Stimulated activated naive CD8-positive, alpha-beta T cell treated with anti-CD3 and anti-CD28 coated beads, Interleukin-15, amount 100 ng/mL, for 72 hours (primary cell): ENCODE results near the gene TMEM174.

Experiments
- ATAC-seq: fragments of 150-1000 bp; cut with Tn5 transposase; 2 replicates; pipeline ENCODE4 v1.10.0; 2021; ENCODE audit warnings: mild to moderate bottlenecking, moderate library complexity
- DNase-seq, 2 donors: peaks; one replicate each; pipeline ENCODE4 v3.0.0; 2021 to 2022
- H3K27ac Mint-ChIP-seq, 2 donors: one replicate each; pipeline ENCODE4 v1.8.0; 2022; ENCODE audit warnings: mild to moderate bottlenecking in 2 of 2, mixed read lengths in 2 of 2, moderate library complexity in 2 of 2
- H3K27me3 Mint-ChIP-seq: one replicate; pipeline ENCODE4 v1.8.0; 2022; ENCODE audit warnings: mixed read lengths
- H3K4me1 Mint-ChIP-seq: one replicate; pipeline ENCODE4 v1.8.0; 2022; ENCODE audit warnings: mild to moderate bottlenecking, mixed read lengths
- H3K4me3 Mint-ChIP-seq, 2 donors: one replicate each; pipeline ENCODE4 v1.8.0; 2022; ENCODE audit warnings: mild to moderate bottlenecking in 2 of 2, mixed read lengths in 2 of 2, moderate library complexity in 1 of 2
- H3K9me3 Mint-ChIP-seq, 2 donors: one replicate each; pipeline ENCODE4 v1.8.0; 2022; ENCODE audit warnings: mixed read lengths in 2 of 2

Gene TMEM174

DNA sequence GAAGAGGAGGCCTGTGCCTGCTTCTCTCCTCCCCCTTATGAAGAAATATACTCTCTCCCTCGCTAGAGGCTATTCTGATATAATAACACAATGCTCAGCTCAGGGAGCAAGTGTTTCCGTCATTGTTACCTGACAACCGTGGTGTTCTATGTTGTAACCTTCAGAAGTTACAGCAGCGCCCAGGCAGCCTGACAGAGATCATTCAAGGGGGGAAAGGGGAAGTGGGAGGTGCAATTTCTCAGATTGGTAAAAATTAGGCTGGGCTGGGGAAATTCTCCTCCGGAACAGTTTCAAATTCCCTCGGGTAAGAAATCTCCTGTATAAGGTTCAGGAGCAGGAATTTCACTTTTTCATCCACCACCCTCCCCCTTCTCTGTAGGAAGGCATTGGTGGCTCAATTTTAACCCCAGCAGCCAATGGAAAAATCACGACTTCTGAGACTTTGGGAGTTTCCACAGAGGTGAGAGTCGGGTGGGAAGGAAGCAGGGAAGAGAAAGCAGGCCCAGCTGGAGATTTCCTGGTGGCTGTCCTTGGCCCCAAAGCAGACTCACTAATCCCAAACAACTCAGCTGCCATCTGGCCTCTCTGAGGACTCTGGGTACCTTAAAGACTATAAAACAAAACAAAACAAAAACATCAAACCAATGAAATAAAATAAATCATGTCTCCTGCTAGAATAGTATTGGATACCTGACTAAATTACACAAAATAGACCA is 1.3 kb downstream of the TMEM174 start:
- no peak for DNase-seq
- Mint-ChIP-seq H3K4me1 (peaks cover 6% of the 10 kb centered on the region), H3K27ac (no peak overlapping the region), H3K4me3 (no peak overlapping the region), H3K27me3 (peaks cover 95% of the 10 kb centered on the region), H3K9me3 (no peaks in the 10 kb centered on the region)
- no peak for ATAC-seq

DNA sequence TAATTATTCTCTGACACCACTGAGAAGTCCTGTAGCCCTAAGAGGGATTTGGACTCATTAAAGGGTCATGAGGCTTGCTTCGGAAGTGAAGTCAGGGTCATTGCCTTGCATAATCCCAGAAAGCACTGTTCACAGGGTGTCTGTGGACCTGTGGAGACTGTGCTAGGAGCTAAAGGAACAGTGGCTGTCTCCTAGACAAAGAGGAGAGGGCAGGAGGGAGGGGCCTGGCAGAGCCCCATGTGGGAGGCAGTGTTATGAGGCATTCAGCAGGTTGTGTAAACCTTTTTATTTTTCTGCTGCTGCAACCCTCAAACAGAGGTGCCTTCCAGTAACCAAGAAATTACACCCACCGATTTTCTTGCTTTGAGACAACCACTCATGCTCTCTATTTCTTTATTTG is 3.3 kb downstream of the TMEM174 start:
- DNase-seq = no peak
- H3K27me3 Mint-ChIP-seq = peaks cover 100% of the 10 kb centered on the region
- no peak for ATAC-seq
- no peaks in the 10 kb centered on the region for H3K4me1 Mint-ChIP-seq
- H3K9me3 Mint-ChIP-seq = no peaks in the 10 kb centered on the region
- no peak overlapping the region for H3K27ac Mint-ChIP-seq
- H3K4me3 Mint-ChIP-seq = no peak overlapping the region

DNA sequence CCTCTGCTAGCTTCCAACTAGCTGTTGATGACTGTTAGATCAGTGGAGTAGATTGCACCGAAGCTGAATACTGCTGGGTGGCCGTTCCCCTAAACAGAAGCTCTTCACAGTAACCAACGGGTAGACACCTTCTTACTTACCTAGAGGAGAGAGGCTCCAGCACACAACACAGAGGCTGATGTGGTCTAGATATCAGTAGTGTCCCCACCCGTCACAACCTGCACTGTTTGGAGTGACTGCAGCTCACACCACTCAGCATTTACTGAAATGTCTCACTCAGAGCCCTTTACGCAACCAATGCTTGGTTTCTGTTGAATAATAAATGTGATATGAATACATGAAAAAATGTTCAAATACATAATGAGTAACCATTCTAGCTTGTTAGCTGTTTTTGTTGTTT is 5.3 kb downstream of the TMEM174 start:
- Mint-ChIP-seq H3K4me1 (no peaks in the 10 kb centered on the region), H3K9me3 (no peaks in the 10 kb centered on the region), H3K27me3 (peaks cover 93% of the 10 kb centered on the region), H3K4me3 (no peak overlapping the region), H3K27ac (no peak overlapping the region)
- DNase-seq (no peak), ATAC-seq (no peak)

DNA sequence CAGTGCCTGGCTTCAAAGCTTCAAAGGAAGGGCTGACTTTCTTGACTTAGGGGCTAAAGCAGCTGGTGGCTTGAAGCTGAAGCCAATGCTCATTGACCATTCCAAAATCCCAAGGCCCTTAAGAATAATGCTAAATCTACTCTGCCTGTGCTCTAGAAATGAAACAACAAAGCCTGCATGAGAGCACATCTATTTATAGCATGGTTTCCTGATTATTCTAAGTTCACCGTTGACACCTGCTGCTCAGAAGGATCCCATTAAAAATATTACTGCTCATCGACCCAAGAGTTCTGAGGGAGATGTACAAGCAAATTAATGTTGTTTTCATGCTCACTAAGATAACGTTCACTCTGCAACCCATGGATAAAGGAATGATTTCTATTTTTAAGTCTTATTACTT is 6.7 kb downstream of the TMEM174 start:
- Mint-ChIP-seq H3K9me3 (peaks cover 5 to 6% of the 10 kb centered on the region in 2 donors), H3K27ac (no peak overlapping the region), H3K4me3 (no peak overlapping the region), H3K4me1 (no peaks in the 10 kb centered on the region), H3K27me3 (peaks cover 93% of the 10 kb centered on the region)
- DNase-seq = no peak
- no peak for ATAC-seq

DNA sequence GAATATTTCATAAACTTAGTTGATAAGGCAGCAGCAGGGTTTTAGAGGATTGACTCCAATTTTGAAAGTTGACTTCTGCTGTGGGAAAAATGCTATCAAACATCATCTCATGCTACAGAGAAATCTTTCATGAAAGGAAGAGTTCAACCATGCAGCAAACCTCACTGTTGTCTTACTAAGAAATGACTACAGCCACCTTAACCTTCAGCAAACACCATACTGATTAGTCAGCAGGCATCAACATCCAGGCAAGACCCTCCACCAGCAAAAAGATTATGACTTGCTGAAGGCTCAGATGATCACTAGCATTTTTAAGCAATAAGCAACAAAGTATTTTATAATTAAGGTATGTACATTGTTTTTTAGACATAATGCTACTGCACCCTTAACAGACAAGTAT is 7.6 kb downstream of the TMEM174 start:
- Mint-ChIP-seq H3K9me3 (peaks cover 5 to 9% of the 10 kb centered on the region in 2 donors), H3K4me3 (no peak overlapping the region), H3K27me3 (peaks cover 90% of the 10 kb centered on the region), H3K4me1 (no peaks in the 10 kb centered on the region), H3K27ac (no peak overlapping the region)
- DNase-seq (no peak), ATAC-seq (no peak)

DNA sequence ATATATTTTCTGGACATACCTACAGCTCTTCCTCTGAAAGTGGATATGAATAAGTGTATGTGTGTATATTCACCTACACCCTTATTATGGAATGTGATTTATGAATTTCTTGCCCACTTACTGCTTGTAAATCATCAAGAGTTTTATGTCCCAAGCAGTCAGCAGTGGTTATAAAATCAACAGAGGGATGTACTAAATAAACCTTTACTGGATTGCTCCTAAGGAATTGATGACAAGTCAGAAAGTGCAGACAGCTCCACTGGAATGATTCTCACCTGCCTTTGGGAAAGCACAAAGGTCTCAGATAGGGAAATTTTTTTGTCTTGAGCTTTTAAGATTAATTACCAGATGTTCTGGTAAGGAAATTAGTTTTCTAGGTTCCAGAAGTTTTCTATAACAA is 9.3 kb downstream of the TMEM174 start:
- H3K9me3 Mint-ChIP-seq = peaks cover 5 to 9% of the 10 kb centered on the region in 2 donors
- no peak for ATAC-seq
- no peak overlapping the region for H3K27ac Mint-ChIP-seq
- DNase-seq = no peak
- H3K4me1 Mint-ChIP-seq = no peaks in the 10 kb centered on the region
- H3K27me3 Mint-ChIP-seq = peaks cover 80% of the 10 kb centered on the region
- H3K4me3 Mint-ChIP-seq = no peak overlapping the region

DNA sequence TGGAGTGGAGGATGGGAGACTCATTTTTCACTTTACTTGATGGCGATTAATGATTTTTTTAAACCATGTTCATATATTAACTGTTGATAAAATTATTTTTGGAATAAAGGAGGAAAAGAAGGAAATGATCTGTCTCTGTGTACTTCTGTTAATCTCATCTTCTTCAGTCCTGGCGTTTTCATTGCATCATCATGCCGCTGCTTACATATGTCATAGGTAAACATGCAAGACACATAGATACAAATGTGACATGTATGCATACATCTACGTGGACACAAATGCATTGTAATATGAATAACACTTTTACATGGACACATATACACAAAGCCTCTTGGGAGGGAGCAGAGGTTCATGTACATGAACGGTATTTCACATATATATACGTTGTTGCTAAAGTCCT is 10.0 kb downstream of the TMEM174 start:
- Mint-ChIP-seq H3K27ac (no peak overlapping the region), H3K4me1 (no peaks in the 10 kb centered on the region), H3K4me3 (no peak overlapping the region), H3K9me3 (peaks cover 5 to 9% of the 10 kb centered on the region in 2 donors), H3K27me3 (peaks cover 80% of the 10 kb centered on the region)
- no peak for ATAC-seq
- no peak for DNase-seq

DNA sequence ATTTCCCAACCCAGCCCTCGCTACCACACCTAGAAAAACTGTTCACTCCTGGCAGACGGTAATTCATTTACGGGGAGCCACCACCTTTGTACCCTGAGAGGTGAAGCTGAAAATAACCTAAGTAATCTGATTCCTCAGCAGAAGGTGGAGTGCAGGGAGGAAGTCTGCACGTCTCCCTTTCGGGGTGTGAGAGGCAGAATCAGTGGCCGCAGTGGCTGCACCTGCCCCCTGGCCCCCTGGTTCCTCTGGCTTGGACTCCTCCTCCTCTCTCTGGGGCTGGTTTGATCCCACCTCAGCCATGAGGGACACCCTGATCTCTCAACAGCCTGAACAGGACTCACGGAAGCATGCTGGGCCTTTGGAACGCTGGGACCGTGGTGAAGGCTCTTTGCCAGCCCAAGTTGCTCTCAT is 10.5 kb downstream of the TMEM174 start:
- ATAC-seq (no peak), DNase-seq (no peak)
- H3K4me1 Mint-ChIP-seq = no peaks in the 10 kb centered on the region
- H3K27ac Mint-ChIP-seq = no peak overlapping the region
- peaks cover 80% of the 10 kb centered on the region for H3K27me3 Mint-ChIP-seq
- H3K4me3 Mint-ChIP-seq = no peak overlapping the region
- peaks cover 5 to 9% of the 10 kb centered on the region in 2 donors for H3K9me3 Mint-ChIP-seq

DNA sequence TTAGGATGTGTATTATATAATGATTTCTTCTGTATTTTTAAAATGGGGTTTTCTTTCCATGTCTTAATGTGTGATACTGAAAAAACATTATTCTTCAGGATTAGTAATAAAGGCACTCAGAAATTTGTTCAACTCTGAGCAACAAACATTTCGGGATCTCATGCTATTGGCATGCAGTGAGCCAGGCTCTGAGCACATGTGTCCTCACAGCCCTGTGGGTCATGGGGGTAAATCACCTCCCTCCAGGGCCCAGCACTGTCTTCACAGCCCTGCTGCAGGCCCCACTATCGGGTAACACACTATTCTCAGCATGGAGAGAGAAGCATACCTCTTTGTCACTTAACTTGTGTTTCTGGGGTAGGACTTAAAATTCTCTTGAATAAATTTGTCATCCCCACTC is 14.0 kb downstream of the TMEM174 start:
- Mint-ChIP-seq H3K4me1 (no peaks in the 10 kb centered on the region), H3K27me3 (peaks cover 80% of the 10 kb centered on the region), H3K27ac (no peak overlapping the region), H3K9me3 (peaks cover 5 to 9% of the 10 kb centered on the region in 2 donors), H3K4me3 (no peak overlapping the region)
- DNase-seq (no peak), ATAC-seq (no peak)

DNA sequence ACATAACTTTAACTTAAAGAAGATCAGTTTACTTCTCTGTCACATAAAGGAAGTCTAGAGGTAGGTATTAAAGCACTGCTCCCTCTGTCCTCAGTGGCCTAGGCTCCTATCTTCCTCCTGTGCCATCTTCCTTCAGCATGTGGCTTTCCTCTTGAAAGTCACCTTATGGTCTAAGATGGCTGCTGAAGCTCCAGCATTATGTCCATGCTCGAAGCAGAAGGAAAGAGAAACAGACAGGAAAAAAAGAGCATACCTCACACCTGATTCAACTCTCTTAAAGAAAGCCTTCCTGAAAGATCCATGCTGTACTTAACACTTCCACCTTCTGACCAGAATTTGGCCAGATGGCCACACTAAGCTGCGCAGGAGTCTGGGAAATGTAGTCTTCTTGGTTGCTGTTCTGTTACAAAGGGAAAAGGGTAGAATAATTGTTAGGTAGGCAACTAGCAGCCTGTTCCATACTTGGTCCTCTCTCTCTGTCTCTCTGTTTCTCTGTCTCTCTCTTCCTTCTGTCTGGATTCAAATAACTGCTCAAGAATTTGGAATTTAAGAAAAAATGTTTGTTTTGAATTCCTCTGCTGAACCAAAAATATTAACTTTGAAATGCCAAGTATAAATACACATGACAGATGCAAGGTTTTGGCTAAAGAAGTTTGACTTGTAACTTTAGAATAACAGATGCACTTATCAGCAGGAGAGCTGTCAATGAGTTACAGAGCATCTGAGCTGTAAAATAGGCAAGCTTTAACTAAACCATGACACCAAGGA is 16.0 kb downstream of the TMEM174 start:
- DNase-seq (no peak), ATAC-seq (no peak)
- Mint-ChIP-seq H3K4me3 (no peak overlapping the region), H3K4me1 (no peaks in the 10 kb centered on the region), H3K9me3 (peaks cover 5 to 9% of the 10 kb centered on the region in 2 donors), H3K27me3 (peaks cover 87% of the 10 kb centered on the region), H3K27ac (no peak overlapping the region)

DNA sequence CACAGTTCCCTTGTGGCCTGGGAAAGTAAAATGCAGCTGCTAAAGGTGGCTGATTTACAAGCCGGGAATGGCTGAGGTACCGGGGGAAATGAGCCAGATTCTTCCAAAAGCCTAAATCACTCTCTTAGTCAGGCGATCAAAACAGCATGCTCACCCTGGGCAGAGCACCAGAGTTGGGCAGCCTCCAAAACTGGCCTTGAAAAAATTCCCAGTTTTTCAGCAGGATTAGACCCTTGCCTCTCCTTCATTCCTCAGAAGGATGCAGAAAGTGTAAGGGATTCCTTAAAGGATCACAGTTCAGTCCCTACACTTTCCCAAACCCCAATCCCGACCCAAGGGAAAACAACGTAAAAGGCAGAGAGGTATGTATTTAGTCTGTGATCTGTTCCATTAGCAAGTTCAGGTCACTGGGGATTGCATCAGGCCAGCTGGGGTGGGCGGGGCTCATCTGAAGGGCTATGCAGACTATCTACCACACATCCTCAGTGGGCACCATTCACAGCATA is 16.9 kb downstream of the TMEM174 start:
- no peak for ATAC-seq
- Mint-ChIP-seq H3K27ac (no peak overlapping the region), H3K4me1 (no peaks in the 10 kb centered on the region), H3K9me3 (peaks cover 0 to under 1% of the 10 kb centered on the region in 2 donors), H3K4me3 (no peak overlapping the region), H3K27me3 (peaks cover 87% of the 10 kb centered on the region)
- no peak for DNase-seq

DNA sequence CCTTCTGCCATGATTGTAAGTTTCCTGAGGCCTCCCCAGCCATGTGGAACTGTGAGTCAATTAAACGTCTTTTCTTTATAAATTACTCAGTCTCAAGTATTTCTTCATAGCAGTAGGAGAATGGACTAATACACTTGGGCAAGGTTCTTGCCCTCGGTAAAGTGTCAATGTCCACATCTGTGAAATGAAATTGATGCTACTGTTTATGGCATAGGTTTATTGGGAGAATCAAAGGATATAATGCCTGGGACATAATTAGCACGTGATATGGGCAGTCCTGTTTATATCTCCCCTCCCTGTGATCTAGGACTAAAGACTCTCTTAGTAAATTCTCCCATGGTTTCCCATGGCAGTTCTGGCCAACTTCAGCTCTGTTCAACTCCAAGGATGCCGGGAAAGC is 19.4 kb downstream of the TMEM174 start:
- H3K27me3 Mint-ChIP-seq = peaks cover 100% of the 10 kb centered on the region
- no peak for DNase-seq

DNA sequence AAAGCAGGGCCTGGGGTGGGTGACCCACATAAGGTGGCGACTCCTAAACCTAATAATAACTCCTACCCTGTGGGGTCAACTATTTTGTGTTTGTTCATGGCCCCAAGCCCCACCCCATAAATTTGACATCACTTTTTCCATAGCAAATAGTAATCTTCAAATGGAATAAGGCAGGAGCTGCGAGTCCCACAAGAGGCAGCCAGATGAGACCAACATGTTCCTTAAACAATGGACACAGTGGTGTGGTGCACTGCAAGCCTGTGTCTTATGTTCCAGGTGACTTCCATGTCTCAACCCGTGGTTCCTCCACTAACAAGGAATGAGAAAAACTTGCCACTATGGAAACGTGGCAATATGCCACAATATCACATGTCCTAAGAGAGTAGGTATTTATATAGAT is 20.6 kb downstream of the TMEM174 start:
- Mint-ChIP-seq H3K4me3 (no peak overlapping the region), H3K27ac (no peak overlapping the region), H3K4me1 (peaks cover 6% of the 10 kb centered on the region), H3K9me3 (no peaks in the 10 kb centered on the region), H3K27me3 (peaks cover 94% of the 10 kb centered on the region)
- DNase-seq = no peak
- no peak for ATAC-seq

More for the DNA sequence above, 19.4 kb downstream of the TMEM174 start:
- ATAC-seq = no peak
- no peaks in the 10 kb centered on the region for H3K4me1 Mint-ChIP-seq
- H3K4me3 Mint-ChIP-seq = no peak overlapping the region
- H3K9me3 Mint-ChIP-seq = no peaks in the 10 kb centered on the region
- no peak overlapping the region for H3K27ac Mint-ChIP-seq

DNA sequence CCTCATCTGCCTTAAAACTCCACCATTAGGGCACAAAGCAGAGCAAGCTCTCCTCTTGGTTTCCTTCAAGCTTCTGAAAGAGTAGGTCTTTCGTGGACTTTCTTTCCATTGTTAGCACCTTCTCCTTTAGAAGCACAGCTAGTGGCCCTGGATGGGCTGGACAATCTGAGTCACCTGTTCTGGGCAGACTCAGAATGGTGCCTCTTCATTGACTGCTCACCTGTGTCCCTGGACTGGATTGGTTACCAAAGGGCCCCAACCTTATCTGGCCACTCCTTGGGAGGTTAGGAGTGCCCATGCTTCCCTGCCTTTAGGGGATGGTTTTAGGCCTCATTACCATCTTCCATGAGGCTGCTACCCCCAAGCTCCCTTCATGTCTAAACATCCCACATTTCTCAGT is 23.2 kb downstream of the TMEM174 start:
- Mint-ChIP-seq H3K4me1 (peaks cover 6% of the 10 kb centered on the region), H3K27ac (no peak overlapping the region), H3K9me3 (no peaks in the 10 kb centered on the region), H3K27me3 (peaks cover 94% of the 10 kb centered on the region), H3K4me3 (no peak overlapping the region)
- ATAC-seq (no peak), DNase-seq (no peak)

DNA sequence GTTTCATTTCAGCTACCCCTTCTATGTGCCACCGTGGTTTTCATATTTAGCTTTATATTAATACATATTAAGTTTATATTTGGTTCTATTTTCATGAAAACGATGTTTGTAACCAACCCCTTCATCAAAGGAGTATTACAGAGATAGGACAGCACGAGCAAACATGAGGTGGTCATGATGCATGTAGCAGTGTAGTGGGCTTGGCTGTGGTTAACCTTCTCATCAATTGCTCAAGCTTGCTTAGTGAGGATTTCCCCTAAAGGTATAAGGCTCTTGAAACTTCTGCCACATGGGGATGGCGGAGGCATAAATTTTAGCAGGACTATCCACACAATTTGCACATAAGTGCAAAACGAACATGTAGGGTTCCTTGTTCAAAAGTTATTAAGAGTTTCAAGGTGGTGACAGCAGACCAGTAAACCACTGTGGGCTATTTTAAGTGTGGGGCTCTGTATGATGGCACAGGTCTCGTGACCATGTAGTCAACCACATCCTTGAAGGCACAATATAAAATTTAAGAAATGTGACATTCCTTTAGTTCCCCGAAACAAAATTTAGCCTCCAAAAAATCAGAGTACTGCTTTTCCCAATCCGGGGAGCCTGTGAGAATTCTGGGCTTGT is 24.8 kb downstream of the TMEM174 start:
- H3K9me3 Mint-ChIP-seq = no peaks in the 10 kb centered on the region
- H3K27me3 Mint-ChIP-seq = peaks cover 90% of the 10 kb centered on the region
- no peak overlapping the region for H3K4me3 Mint-ChIP-seq
- H3K4me1 Mint-ChIP-seq = peaks cover 14% of the 10 kb centered on the region
- no peak overlapping the region for H3K27ac Mint-ChIP-seq
- ATAC-seq (peak; percentile 66), DNase-seq (no peak)
